Lower lobe of right lung (tissue), 2 donors: ENCODE data around the gene IL1RAPL1. TPM values are rescaled to one million over a fixed set of nuclear protein-coding genes. Genes with fewer than 3 reads are reported as not detected.

Source experiments
- ATAC-seq, 2 donors: fragments of 200-7000 bp; cut with Tn5 transposase; one replicate each; pipeline ENCODE4 v1.9.1; 2020 to 2022; ENCODE audit warnings: mild to moderate bottlenecking in 2 of 2, moderate library complexity in 2 of 2
- DNase-seq: peaks from one replicate; pipeline ENCODE4 v3.0.0-alpha.2; 2020
- H3K27ac ChIP-seq: fragments of 200-600 bp; one replicate; pipeline ENCODE4 v1.8.0; 2022
- H3K27me3 ChIP-seq: fragments of 200-600 bp; one replicate; pipeline ENCODE4 v1.8.0; 2022; ENCODE audit warnings: low read depth
- H3K36me3 ChIP-seq: fragments of 200-600 bp; one replicate; pipeline ENCODE4 v1.8.0; 2022; ENCODE audit warnings: mild to moderate bottlenecking
- H3K4me1 ChIP-seq: fragments of 200-600 bp; one replicate; pipeline ENCODE4 v1.8.0; 2022
- H3K4me3 ChIP-seq: fragments of 200-600 bp; one replicate; pipeline ENCODE4 v1.8.0; 2022; ENCODE audit warnings: mild to moderate bottlenecking
- H3K9me3 ChIP-seq: fragments of 200-600 bp; one replicate; pipeline ENCODE4 v1.8.0; 2022
- intact Hi-C: fragments of 100-400 bp; cut with DNase I; formaldehyde crosslinking; loops from one replicate; pipeline ENCODE4 v1.11.0; 2022
- total RNA-seq: library from RNA; stranded (reverse); fragmentation: NEBNext Ultra II Directional; extraction: Animal tissue kit (Norgen Biotek cat#: 25700); gene quantifications from one replicate; pipeline ENCODE4 v1.2.1, GENCODE V29; 2021
- TF ChIP-seq, protein P1 (sequence below): fragments of 200-600 bp; IDR thresholded peaks from one replicate; pipeline ENCODE4 v1.8.0; 2022; ENCODE audit warnings: antibody characterized with exemption, mild to moderate bottlenecking
- donor health status: DM: no; HTN: yes; CAD: no; lungs with severe emphysema.

The IL1RAPL1 gene
- total RNA-seq, 1 donor from 2014 or later = not detected

DNA sequence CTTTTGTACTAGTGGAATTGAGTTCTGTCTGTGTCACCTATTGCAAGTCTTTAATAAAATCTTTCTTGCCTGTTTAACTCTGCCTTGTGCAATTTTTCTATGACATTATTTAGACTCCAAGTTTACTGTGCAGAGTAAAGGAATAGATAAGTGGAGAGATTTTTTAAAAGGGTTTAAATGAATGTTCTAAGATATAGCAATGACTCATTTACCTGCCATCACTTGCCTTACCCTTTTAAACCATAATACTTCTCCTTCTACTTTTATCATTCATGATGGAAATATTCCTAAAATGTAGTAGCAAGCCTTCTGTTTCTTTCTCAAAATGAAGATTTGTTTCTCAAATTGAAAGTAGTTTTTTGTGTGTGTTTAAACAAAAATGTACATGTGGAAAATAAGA is 845.3 kb downstream of the IL1RAPL1 start:
- H3K27ac ChIP-seq = no peak overlapping the region
- ATAC-seq (no peak), DNase-seq (no peak)
- TF ChIP-seq, protein P1, sequence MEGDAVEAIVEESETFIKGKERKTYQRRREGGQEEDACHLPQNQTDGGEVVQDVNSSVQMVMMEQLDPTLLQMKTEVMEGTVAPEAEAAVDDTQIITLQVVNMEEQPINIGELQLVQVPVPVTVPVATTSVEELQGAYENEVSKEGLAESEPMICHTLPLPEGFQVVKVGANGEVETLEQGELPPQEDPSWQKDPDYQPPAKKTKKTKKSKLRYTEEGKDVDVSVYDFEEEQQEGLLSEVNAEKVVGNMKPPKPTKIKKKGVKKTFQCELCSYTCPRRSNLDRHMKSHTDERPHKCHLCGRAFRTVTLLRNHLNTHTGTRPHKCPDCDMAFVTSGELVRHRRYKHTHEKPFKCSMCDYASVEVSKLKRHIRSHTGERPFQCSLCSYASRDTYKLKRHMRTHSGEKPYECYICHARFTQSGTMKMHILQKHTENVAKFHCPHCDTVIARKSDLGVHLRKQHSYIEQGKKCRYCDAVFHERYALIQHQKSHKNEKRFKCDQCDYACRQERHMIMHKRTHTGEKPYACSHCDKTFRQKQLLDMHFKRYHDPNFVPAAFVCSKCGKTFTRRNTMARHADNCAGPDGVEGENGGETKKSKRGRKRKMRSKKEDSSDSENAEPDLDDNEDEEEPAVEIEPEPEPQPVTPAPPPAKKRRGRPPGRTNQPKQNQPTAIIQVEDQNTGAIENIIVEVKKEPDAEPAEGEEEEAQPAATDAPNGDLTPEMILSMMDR = no peak
- intact Hi-C loops = no loop called here
- no peaks in the 10 kb centered on the region for H3K4me1 ChIP-seq
- H3K9me3 ChIP-seq = no peaks in the 10 kb centered on the region
- H3K27me3 ChIP-seq = no peaks in the 10 kb centered on the region
- no peak overlapping the region for H3K4me3 ChIP-seq
- no peaks in the 10 kb centered on the region for H3K36me3 ChIP-seq

DNA sequence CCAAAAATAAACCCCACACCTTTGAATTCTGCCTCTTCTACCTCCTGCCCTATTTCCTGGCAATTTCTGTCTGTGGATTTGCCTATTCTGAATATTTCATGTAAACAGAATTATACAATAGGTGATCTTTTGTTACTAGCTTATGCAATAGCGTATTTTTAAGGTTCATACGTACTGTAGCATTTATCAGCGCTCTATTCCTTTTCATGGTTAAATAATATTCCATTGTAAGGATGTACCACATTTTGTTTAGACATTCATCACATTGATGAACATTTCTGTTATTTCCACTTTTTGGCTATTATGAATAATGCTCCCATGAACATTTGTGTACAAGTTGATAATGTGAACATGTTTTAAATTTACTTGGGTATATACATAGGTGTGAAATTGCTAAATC is 847.7 kb downstream of the IL1RAPL1 start:
- Histone ChIP-seq H3K27ac (no peak overlapping the region), H3K4me3 (no peak overlapping the region), H3K9me3 (no peaks in the 10 kb centered on the region), H3K36me3 (no peaks in the 10 kb centered on the region), H3K27me3 (no peaks in the 10 kb centered on the region), H3K4me1 (no peaks in the 10 kb centered on the region)
- TF ChIP-seq, protein P1 = no peak
- DNase-seq = no peak
- intact Hi-C loops = no loop called here
- no peak for ATAC-seq

DNA sequence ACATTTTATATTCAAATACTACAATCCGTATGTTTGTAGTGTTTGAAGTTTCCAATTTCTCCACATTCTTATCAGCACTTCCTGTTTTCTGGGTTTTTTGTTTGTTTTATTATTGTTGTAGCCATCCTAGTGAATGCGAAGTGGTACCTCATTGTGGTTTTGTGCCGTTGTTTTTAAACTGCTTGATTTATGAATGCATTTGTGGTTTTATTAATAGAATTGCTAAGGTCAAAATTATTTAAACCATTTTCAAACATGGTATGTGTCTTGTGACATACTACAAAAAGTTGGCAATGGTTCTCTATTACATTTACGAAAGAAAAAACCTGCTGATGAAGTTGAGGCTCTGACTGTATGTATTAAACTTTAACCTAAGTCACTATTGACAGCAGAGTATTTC is 848.1 kb downstream of the IL1RAPL1 start:
- DNase-seq (no peak), ATAC-seq (no peak)
- Histone ChIP-seq H3K27ac (no peak overlapping the region), H3K4me1 (no peaks in the 10 kb centered on the region), H3K27me3 (no peaks in the 10 kb centered on the region), H3K36me3 (no peaks in the 10 kb centered on the region), H3K4me3 (no peak overlapping the region), H3K9me3 (no peaks in the 10 kb centered on the region)
- intact Hi-C loops = no loop called here
- TF ChIP-seq, protein P1 = no peak

DNA sequence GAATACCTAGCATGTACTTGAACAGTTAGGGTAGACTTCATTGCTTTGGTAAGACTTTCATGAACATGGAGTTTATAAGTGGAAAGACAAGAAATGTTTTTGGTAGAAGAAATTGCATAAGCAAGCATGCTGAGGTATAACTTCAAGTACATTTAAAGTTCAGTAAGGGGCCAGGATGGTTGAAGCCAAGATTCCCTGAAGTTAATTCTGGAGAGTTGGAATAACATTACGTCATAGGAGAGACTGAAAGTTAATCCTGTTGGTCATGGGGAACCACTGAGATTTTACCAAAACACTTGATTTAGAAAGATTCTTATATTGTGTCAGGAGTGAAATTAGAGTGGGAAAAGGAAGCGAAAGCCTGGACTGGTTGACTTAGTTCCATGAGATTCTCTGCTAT is 860.6 kb downstream of the IL1RAPL1 start:
- no peaks in the 10 kb centered on the region for H3K4me1 ChIP-seq
- no peaks in the 10 kb centered on the region for H3K27me3 ChIP-seq
- no peak overlapping the region for H3K27ac ChIP-seq
- no peaks in the 10 kb centered on the region for H3K36me3 ChIP-seq
- TF ChIP-seq, protein P1 = no peak
- H3K9me3 ChIP-seq = no peaks in the 10 kb centered on the region
- no peak for DNase-seq
- intact Hi-C loops = no loop called here
- H3K4me3 ChIP-seq = no peak overlapping the region
- ATAC-seq = no peak

DNA sequence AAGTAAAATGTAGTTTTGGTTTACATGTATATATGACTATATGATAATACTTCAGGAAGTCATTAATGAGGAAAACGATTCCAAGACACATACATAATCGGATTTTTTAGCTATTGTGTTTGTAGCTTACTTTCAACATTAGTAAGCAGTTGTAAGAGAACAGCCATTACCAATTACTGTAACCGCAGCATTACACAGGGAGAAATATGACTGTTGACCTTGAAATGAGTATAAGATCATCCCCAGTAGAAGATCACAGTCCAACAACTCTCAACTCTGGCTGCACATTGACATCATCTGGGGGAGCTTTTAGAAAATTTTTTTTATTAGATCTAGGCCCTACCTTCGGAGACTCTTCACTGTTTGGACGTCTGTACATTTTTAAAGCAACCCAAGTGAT is 866.1 kb downstream of the IL1RAPL1 start:
- intact Hi-C loops = no loop called here
- H3K9me3 ChIP-seq = no peaks in the 10 kb centered on the region
- no peak for DNase-seq

More for the DNA sequence above, 866.1 kb downstream of the IL1RAPL1 start:
- Histone ChIP-seq H3K4me1 (no peaks in the 10 kb centered on the region), H3K27ac (no peak overlapping the region), H3K36me3 (no peaks in the 10 kb centered on the region), H3K4me3 (no peak overlapping the region), H3K27me3 (no peaks in the 10 kb centered on the region)
- ATAC-seq = no peak
- TF ChIP-seq, protein P1 = no peak
